Heart left ventricle (tissue), 16 donors: ENCODE results near the gene CDC27. TPM values are rescaled to one million over a fixed set of nuclear protein-coding genes. Genes with fewer than 3 reads are reported as not detected.

ENCODE experiments used
- ATAC-seq, 4 donors: fragments of 200-7000 bp; cut with Tn5 transposase; one replicate each; pipeline ENCODE4 v1.9.1; 2020 to 2022; ENCODE audit warnings: moderate library complexity in 4 of 4, mild to moderate bottlenecking in 3 of 4, moderate number of reproducible peaks in 1 of 4
- DNase-seq, 5 donors: peaks; one replicate each; pipeline ENCODE4 v3.0.0-alpha.2; 2020
- H3K27ac ChIP-seq, 12 donors: fragments of 200-600 bp; sonication (generic) in 4 of 12; one replicate each; pipeline versions ENCODE4 v1.5.0 to v1.8.0; 2016 to 2022; ENCODE audit warnings: mild to moderate bottlenecking in 2 of 12
- H3K27me3 ChIP-seq, 9 donors: fragments of 200-600 bp; sonication (generic) in 2 of 9; one replicate each; pipeline versions ENCODE4 v1.5.1 to v1.8.0; 2016 to 2022; ENCODE audit warnings: mild to moderate bottlenecking in 3 of 9
- H3K36me3 ChIP-seq, 9 donors: fragments of 200-600 bp; sonication (generic) in 2 of 9; one replicate each; pipeline versions ENCODE4 v1.5.0 to v1.8.0; 2018 to 2022; ENCODE audit warnings: mild to moderate bottlenecking in 2 of 9
- H3K4me1 ChIP-seq, 12 donors: fragments of 200-600 bp; sonication (generic) in 4 of 12; one replicate each; pipeline versions ENCODE4 v1.5.0 to v1.8.0; 2016 to 2022; ENCODE audit warnings: mild to moderate bottlenecking in 3 of 12
- H3K4me3 ChIP-seq, 12 donors: fragments of 200-600 bp; sonication (generic) in 4 of 12; one replicate each; pipeline versions ENCODE4 v1.5.0 to v1.8.0; 2017 to 2022; ENCODE audit warnings: mild to moderate bottlenecking in 9 of 12, moderate library complexity in 4 of 12
- H3K9me3 ChIP-seq, 12 donors: fragments of 200-600 bp; sonication (generic) in 4 of 12; one replicate each; pipeline versions ENCODE4 v1.5.0 to v1.8.0; 2016 to 2022; ENCODE audit warnings: mild to moderate bottlenecking in 1 of 12
- POLR2A ChIP-seq, 2 donors: fragments of 450-650 bp; IDR thresholded peaks; one replicate each; pipeline ENCODE4 v1.6.1; 2017; ENCODE audit warnings: antibody characterized with exemption in 2 of 2, mild to moderate bottlenecking in 2 of 2, moderate library complexity in 2 of 2
- WGBS, 4 donors: extraction: QIAGEN DNeasy Blood & Tissue Kit in 2 of 4; methylation state at CpG; one replicate each; pipeline versions ENCODE4 v1.1.5 to v1.1.7; 2013 to 2018; 5-methylcytosine and 5-hydroxymethylcytosine counted together
- intact Hi-C, 10 donors: fragments of 100-400 bp; cut with DNase I; formaldehyde crosslinking; loops; one replicate each; pipeline versions ENCODE4 v1.11.1 to v1.14.2; 2022
- long read RNA-seq, 3 donors: library from polyadenylated mRNA; unstranded; transcript quantifications; one replicate each; pipeline ENCODE4 v2.0.0, GENCODE V29; 2020 to 2021
- polyA plus RNA-seq, 2 donors: library from polyadenylated mRNA; stranded (reverse); fragments of 200-250 nt; gene quantifications; one replicate each; pipeline ENCODE4 v1.2.3, GENCODE V29; 2013
- total RNA-seq, 9 donors: library from RNA; depleted of rRNA in 2 of 9; stranded (reverse); fragments of >200 nt in 2 of 9; fragmentation: NEBNext Ultra II Directional in 3 of 9; extraction: Animal tissue kit (Norgen Biotek cat#: 25700) in 3 of 9; gene quantifications; one replicate each; pipeline versions ENCODE4 v1.1.0 to v1.2.4, GENCODE V29; 2016 to 2023
- TF ChIP-seq, protein P1 (sequence below), 12 donors: fragments of 200-600 bp; sonication (generic) in 4 of 12; IDR thresholded peaks; one replicate each; pipeline versions ENCODE4 v1.5.0 to v1.8.0; 2018 to 2022; ENCODE audit warnings: antibody characterized with exemption in 12 of 12, mild to moderate bottlenecking in 5 of 12
- donor health status: ischemic (EF 13 %, LVEDD 7.1; RV severe dilation, severe dysfunction).
- donor health status: healthy with polysubstance abuse.
- donor health status: DM: no; HTN: yes; CAD: no.
- donor health status: DM: no; HTN: no; CAD: no.
- donor health status: ischemic (EF 25% LVEDD 6.9; RV normal size, moderate dysfunction).
- donor health status: ischemic (EF 25% LVEDD 5.7; RV mildly dilated, moderate dysfunction).
- donor health status: healthy.
- donor health status: DM: yes; HTN: yes; CAD: no.
- donor health status: ischemic (EF 35%, LVEDD 5.7; RV mildly dilated, moderate dysfunction).
- donor health status: nonischemic (EF 11% LVEDD 7.7; RV severe dilation, severe dysfunction).
- donor health status: DM: yes; HTN: yes; CAD: no.
- donor health status: PGD.
- donor health status: ischemic (EF 29% LVEDD 5.4; RV normal size, mild dysfunction).
- donor health status: nonischemic (EF 23%, LVEDD 6.1; RV moderate dilation, normal function).

CDC27 gene, protein sequence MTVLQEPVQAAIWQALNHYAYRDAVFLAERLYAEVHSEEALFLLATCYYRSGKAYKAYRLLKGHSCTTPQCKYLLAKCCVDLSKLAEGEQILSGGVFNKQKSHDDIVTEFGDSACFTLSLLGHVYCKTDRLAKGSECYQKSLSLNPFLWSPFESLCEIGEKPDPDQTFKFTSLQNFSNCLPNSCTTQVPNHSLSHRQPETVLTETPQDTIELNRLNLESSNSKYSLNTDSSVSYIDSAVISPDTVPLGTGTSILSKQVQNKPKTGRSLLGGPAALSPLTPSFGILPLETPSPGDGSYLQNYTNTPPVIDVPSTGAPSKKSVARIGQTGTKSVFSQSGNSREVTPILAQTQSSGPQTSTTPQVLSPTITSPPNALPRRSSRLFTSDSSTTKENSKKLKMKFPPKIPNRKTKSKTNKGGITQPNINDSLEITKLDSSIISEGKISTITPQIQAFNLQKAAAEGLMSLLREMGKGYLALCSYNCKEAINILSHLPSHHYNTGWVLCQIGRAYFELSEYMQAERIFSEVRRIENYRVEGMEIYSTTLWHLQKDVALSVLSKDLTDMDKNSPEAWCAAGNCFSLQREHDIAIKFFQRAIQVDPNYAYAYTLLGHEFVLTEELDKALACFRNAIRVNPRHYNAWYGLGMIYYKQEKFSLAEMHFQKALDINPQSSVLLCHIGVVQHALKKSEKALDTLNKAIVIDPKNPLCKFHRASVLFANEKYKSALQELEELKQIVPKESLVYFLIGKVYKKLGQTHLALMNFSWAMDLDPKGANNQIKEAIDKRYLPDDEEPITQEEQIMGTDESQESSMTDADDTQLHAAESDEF
- total RNA-seq (100 to 1,000 TPM in 2 of 9 donors, 10 to 100 TPM in 7; 43.7 to 110 (median 79.7) TPM), polyA plus RNA-seq (10 to 100 TPM; 10.4 to 37.4 TPM)
- long read RNA-seq, donor 1, full-length matches to known transcripts: 2 of 8 reads
- long read RNA-seq, donor 1, partial matches to known transcripts: 1 of 8 reads
- long read RNA-seq, donor 1, other reads (novel, unspliced or antisense): 5 of 8 reads
- long read RNA-seq, donor 2, partial matches to known transcripts: 39 of 51 reads
- long read RNA-seq, donor 2, other reads (novel, unspliced or antisense): 11 of 51 reads
- long read RNA-seq, donor 3, full-length matches to known transcripts: 1 of 9 reads
- long read RNA-seq, donor 3, partial matches to known transcripts: 3 of 9 reads
- long read RNA-seq, donor 3, other reads (novel, unspliced or antisense): 5 of 9 reads

DNA sequence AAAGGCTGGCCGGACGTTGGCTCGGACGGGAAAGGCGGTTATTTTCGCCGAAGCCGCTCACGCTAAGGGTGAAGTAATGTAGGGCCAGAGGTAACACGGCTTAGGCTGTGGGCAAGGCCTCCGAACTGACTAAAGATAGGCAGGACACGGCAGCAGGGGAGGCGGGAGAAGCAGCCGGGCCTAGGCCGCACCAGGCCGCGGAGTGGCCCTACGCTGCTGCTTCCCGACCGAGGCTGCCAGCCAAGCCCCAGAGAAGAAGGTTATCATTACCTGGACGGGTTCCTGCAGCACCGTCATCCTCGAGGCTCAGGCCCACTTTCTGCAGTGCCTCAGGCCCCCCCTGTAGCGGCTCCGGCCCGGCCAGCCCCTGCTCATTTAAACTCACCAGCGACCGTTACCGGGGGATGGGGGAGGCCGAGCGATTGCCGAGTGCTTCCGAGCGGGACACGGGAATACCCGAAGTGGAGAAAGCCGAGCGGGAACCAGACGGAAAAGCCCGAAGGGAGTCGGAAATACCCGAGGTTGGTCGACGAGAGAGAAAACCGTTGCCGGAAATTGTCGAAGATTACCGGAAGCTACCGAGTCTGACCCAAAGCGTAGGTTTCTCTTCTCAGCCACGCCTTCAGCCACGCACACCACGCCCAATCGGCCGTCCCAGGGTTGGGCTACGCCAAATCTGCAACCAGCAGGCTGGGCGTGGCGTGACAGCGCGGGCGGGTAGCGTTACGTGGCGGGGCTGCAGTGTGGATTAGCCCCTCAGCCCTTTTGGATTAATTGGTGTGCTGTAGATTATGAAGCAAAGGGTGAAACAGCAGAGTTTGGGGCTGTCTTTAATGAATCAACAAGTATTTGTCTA lies at the start of gene CDC27:
Gene CDC27 (minus strand): TSS at position 420 of the 856 bp plus-strand sequence. CDS start 123 bp downstream, at position 297.
- peaks cover 8 to 46% (median 35%) of the 10 kb centered on the region in 12 donors for H3K4me1 ChIP-seq
- intact Hi-C loops: loop anchor here in 2 of 10 donors (2.0 kb wide), 1 partner anchor 36 kb away; no protein-coding TSS in a partner anchor
- ATAC-seq: peak; percentile 97 to 98 (median 98)
- 0 to 1% (median 1%) methylated on average over 33 to 64 of the region's 64 CpGs for WGBS, 4 donors
- no peaks in the 10 kb centered on the region for H3K27me3 ChIP-seq
- no peaks in the 10 kb centered on the region for H3K9me3 ChIP-seq
- peak within 1 kb of the TSS; percentile 90 to 99 (median 97) for H3K27ac ChIP-seq
- no peaks in the 10 kb centered on the region for H3K36me3 ChIP-seq
- H3K4me3 ChIP-seq: peak within 1 kb of the TSS; percentile 61 to 94 (median 84)
- DNase-seq: peak; percentile 99
- TF ChIP-seq, protein P1, sequence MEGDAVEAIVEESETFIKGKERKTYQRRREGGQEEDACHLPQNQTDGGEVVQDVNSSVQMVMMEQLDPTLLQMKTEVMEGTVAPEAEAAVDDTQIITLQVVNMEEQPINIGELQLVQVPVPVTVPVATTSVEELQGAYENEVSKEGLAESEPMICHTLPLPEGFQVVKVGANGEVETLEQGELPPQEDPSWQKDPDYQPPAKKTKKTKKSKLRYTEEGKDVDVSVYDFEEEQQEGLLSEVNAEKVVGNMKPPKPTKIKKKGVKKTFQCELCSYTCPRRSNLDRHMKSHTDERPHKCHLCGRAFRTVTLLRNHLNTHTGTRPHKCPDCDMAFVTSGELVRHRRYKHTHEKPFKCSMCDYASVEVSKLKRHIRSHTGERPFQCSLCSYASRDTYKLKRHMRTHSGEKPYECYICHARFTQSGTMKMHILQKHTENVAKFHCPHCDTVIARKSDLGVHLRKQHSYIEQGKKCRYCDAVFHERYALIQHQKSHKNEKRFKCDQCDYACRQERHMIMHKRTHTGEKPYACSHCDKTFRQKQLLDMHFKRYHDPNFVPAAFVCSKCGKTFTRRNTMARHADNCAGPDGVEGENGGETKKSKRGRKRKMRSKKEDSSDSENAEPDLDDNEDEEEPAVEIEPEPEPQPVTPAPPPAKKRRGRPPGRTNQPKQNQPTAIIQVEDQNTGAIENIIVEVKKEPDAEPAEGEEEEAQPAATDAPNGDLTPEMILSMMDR (IDR thresholded peaks at IDR 0.05): peak in 1 of 12 donors; percentile 7
- peak in 1 of 2 donors; percentile 46 for TF ChIP-seq POLR2A (IDR thresholded peaks at IDR 0.05)

DNA sequence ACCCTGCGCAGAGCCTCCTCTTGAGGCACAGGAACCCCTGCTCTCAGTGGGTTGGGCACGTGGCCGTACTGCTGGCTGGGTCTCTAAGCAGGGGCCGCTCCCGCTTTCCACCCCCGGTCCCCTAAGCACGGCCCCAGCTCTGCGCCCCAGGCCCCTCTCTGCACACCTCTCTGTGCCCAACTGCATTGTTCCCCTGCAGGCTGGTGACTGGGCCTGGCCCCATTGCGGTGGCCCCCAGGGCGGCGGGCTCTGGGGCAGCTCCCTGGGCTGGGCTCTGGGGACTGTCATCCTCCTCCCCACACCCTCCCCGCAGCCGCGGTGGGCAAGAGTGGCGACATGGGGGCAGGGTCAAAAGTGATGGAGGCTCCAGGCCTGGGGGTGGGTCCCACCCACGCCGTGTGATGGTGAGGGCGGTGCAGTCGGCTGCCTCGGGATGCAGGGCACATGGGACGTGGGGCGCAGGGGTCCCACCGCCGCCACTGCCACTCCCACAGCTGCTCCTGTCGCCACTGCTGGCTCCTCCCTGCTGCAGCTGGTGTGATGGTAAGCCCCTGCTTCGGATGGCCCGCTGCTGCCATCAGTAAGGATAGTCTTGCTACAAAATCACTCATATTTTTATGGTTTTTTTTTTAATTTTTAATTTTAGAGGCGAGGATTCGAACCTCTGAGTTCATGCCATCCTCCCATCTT lies 49.4 kb upstream of the CDC27 start:
- peaks cover 4 to 23% (median 16%) of the 10 kb centered on the region in 12 donors for H3K4me1 ChIP-seq
- ATAC-seq: no peak
- peak overlapping the region in 1 of 12 donors; percentile 92 for H3K27ac ChIP-seq
- H3K4me3 ChIP-seq: no peak overlapping the region
- WGBS, 4 donors: 87 to 97% (median 93%) methylated on average over 26 to 29 of the region's 29 CpGs
- DNase-seq: no peak
- TF ChIP-seq, protein P1 (IDR thresholded peaks at IDR 0.05): no peak
- TF ChIP-seq POLR2A (IDR thresholded peaks at IDR 0.05): no peak
- no peaks in the 10 kb centered on the region for H3K27me3 ChIP-seq
- intact Hi-C loops: loop anchor here in 2 of 10 donors (10.0 kb wide), 1 partner anchor 376 kb away; no protein-coding TSS in a partner anchor
- peaks cover 0 to 4% (median 0%) of the 10 kb centered on the region in 12 donors for H3K9me3 ChIP-seq
- no peaks in the 10 kb centered on the region for H3K36me3 ChIP-seq

DNA sequence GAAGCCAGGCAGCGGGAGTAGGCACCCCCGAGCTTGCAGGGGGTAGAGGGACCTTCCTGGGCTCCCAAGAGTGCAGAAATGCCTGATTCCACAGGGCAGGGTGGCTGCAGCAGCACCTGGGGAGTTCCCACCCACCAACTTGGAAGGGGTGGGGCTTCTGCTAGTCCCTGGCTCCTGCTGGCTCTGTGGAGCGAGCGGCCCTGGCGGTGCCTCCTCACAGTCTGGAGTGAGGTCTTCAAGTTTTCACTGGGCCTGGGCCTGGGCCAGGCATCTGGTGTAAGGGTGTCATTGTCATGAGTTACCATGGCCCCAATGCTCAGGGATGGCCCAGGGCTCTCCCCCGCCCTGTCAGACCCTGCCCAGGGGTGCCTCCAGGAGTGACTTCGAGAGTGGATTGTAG lies 48.7 kb upstream of the CDC27 start:
- Histone ChIP-seq H3K4me3 (no peak overlapping the region), H3K27ac (no peak overlapping the region), H3K9me3 (peaks cover 0 to 4% (median 0%) of the 10 kb centered on the region in 12 donors), H3K4me1 (peaks cover 4 to 23% (median 16%) of the 10 kb centered on the region in 12 donors), H3K27me3 (no peaks in the 10 kb centered on the region), H3K36me3 (no peaks in the 10 kb centered on the region)
- intact Hi-C loops: loop anchor here in 2 of 10 donors (10.0 kb wide), 1 partner anchor 377 kb away; no protein-coding TSS in a partner anchor
- no peak for ATAC-seq
- DNase-seq: no peak
- TF ChIP-seq POLR2A (IDR thresholded peaks at IDR 0.05): no peak
- TF ChIP-seq, protein P1 (IDR thresholded peaks at IDR 0.05): no peak
- 92 to 100% (median 95%) methylated on average over 5 to 7 of the region's 7 CpGs for WGBS, 4 donors
